DOHH2 (cell line): ENCODE data around the gene TPRG1L.

Experiments used
- H3F3A ChIP-seq: fragments of 200-600 bp; sonication (generic), shearing (Covaris generic); 2 replicates; pipeline ENCODE4 v1.6.0; 2016; ENCODE audit warnings: antibody characterized with exemption, mild to moderate bottlenecking; ENCODE audit not compliant: control insufficient read depth, insufficient read depth
- H3K27ac ChIP-seq: fragments of 200-600 bp; sonication (generic); 2 replicates; pipeline ENCODE4 v1.5.1; 2014; ENCODE audit warnings: low read depth, mild to moderate bottlenecking, low read length, moderate library complexity
- H3K27me3 ChIP-seq: fragments of 200-600 bp; sonication (generic); 2 replicates; pipeline ENCODE4 v1.6.1; 2014; ENCODE audit warnings: mild to moderate bottlenecking, low read length, mixed read lengths; ENCODE audit not compliant: control insufficient read depth
- H3K36me3 ChIP-seq: fragments of 200-600 bp; sonication (generic); 2 replicates; pipeline ENCODE4 v1.6.1; 2014; ENCODE audit warnings: mild to moderate bottlenecking, low read length, moderate library complexity, mixed read lengths; ENCODE audit not compliant: control insufficient read depth
- H3K4me1 ChIP-seq: fragments of 200-600 bp; sonication (generic); 2 replicates; pipeline ENCODE4 v1.6.1; 2014; ENCODE audit warnings: mild to moderate bottlenecking, low read length, mixed read lengths; ENCODE audit not compliant: control insufficient read depth
- H3K4me2 ChIP-seq: fragments of 200-600 bp; sonication (generic); 2 replicates; pipeline ENCODE4 v1.6.0; 2014; ENCODE audit warnings: mild to moderate bottlenecking, low read length, moderate library complexity
- H3K4me3 ChIP-seq: fragments of 200-600 bp; sonication (generic); 2 replicates; pipeline ENCODE4 v1.5.1; 2014; ENCODE audit warnings: mild to moderate bottlenecking, low read length, mixed read lengths
- H3K79me2 ChIP-seq: fragments of 200-600 bp; sonication (generic); 2 replicates; pipeline ENCODE4 v1.6.1; 2014; ENCODE audit warnings: mild to moderate bottlenecking, low read length, mixed read lengths; ENCODE audit not compliant: control insufficient read depth
- H3K9me2 ChIP-seq: fragments of 200-600 bp; sonication (generic); replicated peaks from 2 replicates; pipeline ENCODE4 v1.6.1; 2014; ENCODE audit warnings: mild to moderate bottlenecking, low read length, mixed read lengths; ENCODE audit not compliant: control insufficient read depth
- H3K9me3 ChIP-seq: fragments of 200-600 bp; sonication (generic); 2 replicates; pipeline ENCODE4 v1.6.1; 2014; ENCODE audit warnings: antibody characterized with exemption, low read length, mixed read lengths; ENCODE audit not compliant: control insufficient read depth, insufficient read depth
- H4K20me1 ChIP-seq: fragments of 200-600 bp; sonication (generic); 2 replicates; pipeline ENCODE4 v1.6.0; 2014; ENCODE audit warnings: low read depth, mild to moderate bottlenecking, antibody characterized with exemption, low read length, moderate library complexity; ENCODE audit not compliant: control insufficient read depth, insufficient read depth
- CTCF ChIP-seq: fragments of 200-600 bp; sonication (generic); IDR thresholded peaks from one replicate; pipeline ENCODE4 v1.5.1; 2014; ENCODE audit warnings: antibody characterized with exemption, mild to moderate bottlenecking, low read depth, low read length; ENCODE audit not compliant: poor library complexity, severe bottlenecking
- EZH2phosphoT487 ChIP-seq: fragments of 200-600 bp; sonication (generic); IDR thresholded peaks from 2 replicates; pipeline ENCODE4 v1.6.1; 2017; ENCODE audit warnings: borderline replicate concordance, mild to moderate bottlenecking, antibody characterized with exemption, low read length, moderate library complexity, mixed read lengths

The TPRG1L gene

GRCh38 chr1:3632716-3633343 is 8.0 kb downstream of the TPRG1L start:
- no peak overlapping the region for H3K4me2 ChIP-seq
- H3K79me2 ChIP-seq, result no peaks in the 10 kb centered on the region
- H3K9me2 ChIP-seq, result no peaks in the 10 kb centered on the region
- H3K4me3 ChIP-seq, result no peak overlapping the region
- peaks cover 34% of the 10 kb centered on the region for H3K36me3 ChIP-seq
- no peaks in the 10 kb centered on the region for H4K20me1 ChIP-seq
- no peaks in the 10 kb centered on the region for H3K4me1 ChIP-seq
- TF ChIP-seq CTCF, result no peak
- TF ChIP-seq EZH2phosphoT487, result no peak
- H3K27ac ChIP-seq, result no peak overlapping the region
- no peaks in the 10 kb centered on the region for H3F3A ChIP-seq
- no peaks in the 10 kb centered on the region for H3K27me3 ChIP-seq
- no peaks in the 10 kb centered on the region for H3K9me3 ChIP-seq

- peaks cover 37% of the 10 kb centered on the region for H3K36me3 ChIP-seq
- H3F3A ChIP-seq, result no peaks in the 10 kb centered on the region
- H3K27ac ChIP-seq, result no peak overlapping the region
- H4K20me1 ChIP-seq, result no peaks in the 10 kb centered on the region
- H3K4me1 ChIP-seq, result no peaks in the 10 kb centered on the region
- H3K79me2 ChIP-seq, result no peaks in the 10 kb centered on the region
- H3K9me3 ChIP-seq, result no peaks in the 10 kb centered on the region
- no peak overlapping the region for H3K4me3 ChIP-seq
- no peaks in the 10 kb centered on the region for H3K27me3 ChIP-seq
- H3K9me2 ChIP-seq, result no peaks in the 10 kb centered on the region
- TF ChIP-seq CTCF, result no peak
- TF ChIP-seq EZH2phosphoT487, result no peak
- no peak overlapping the region for H3K4me2 ChIP-seq
Observed at GRCh38 chr1:3633344-3634058, 8.7 kb downstream of the TPRG1L start.

- Histone ChIP-seq H3K9me2 (no peaks in the 10 kb centered on the region), H3K27me3 (no peaks in the 10 kb centered on the region), H3K4me3 (no peak overlapping the region), H3K4me1 (no peaks in the 10 kb centered on the region), H3K36me3 (peaks cover 34% of the 10 kb centered on the region), H3K27ac (no peak overlapping the region), H4K20me1 (no peaks in the 10 kb centered on the region), H3K9me3 (no peaks in the 10 kb centered on the region), H3F3A (no peaks in the 10 kb centered on the region), H3K4me2 (no peak overlapping the region), H3K79me2 (no peaks in the 10 kb centered on the region)
- no peak for TF ChIP-seq CTCF
- no peak for TF ChIP-seq EZH2phosphoT487
Observed at GRCh38 chr1:3634059-3634800, 9.4 kb downstream of the TPRG1L start.
